Measurements from ENCODE around the gene LAMC2.

LAMC2 gene

GRCh38 chr1:183212870-183213269 is 26.8 kb downstream of the LAMC2 start:
- DNase-seq (ENCODE audit: low read depth, low spot score) = no peak

GRCh38 chr1:183214021-183214970 is 28.2 kb downstream of the LAMC2 start:
- DNase-seq (ENCODE audit: low read depth, low spot score) = no peak

GRCh38 chr1:183215076-183215720 is 29.1 kb downstream of the LAMC2 start:
- DNase-seq (ENCODE audit: low read depth, low spot score) = no peak

DNA sequence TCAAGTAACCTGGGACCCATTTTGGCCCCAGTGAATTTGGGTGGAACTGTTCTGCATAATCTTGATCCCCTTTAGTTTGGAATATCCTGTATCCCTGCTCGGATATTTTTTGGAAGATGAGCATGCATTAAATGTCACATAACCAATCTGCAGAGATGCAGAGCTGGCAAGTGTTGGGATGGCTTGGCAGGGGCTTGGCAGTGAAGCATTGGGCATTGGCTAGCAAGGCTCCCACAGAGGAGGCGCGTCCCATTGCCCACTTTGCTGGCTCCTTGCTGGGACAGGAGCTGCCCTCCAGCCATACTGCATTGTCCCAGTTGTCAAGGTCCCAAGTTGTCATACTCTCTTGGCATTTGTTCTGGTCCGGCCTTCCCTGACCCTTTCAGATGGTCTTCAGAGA is 29.9 kb downstream of the LAMC2 start:
- DNase-seq (ENCODE audit: low read depth, low spot score) = no peak

DNA sequence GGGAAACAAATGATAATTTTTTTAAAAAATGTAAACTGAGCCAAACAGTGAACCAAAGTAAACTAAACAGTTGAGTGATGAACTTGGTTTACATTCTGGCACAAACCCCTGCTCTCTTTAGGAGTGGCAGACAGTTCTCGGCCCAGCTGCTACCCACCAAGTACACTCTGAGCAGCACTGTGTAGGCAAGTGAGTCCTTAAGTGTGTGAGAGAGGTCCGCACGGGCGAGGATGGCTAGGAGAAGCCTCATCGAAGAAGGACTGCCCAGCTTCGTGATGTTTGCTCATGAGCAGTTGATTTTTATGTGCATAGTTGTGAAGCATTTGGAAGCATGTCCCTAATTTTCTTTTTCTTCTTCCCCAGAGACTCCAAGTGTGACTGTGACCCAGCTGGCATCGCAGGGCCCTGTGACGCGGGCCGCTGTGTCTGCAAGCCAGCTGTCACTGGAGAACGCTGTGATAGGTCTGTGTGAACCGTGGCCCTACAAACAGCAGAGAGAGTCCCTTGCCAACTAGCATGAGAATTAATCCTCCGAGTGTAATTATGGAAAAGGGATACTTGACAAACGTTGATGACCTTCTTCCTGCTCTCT is 32.1 kb downstream of the LAMC2 start:
- DNase-seq (ENCODE audit: low read depth, low spot score) = no peak

DNA sequence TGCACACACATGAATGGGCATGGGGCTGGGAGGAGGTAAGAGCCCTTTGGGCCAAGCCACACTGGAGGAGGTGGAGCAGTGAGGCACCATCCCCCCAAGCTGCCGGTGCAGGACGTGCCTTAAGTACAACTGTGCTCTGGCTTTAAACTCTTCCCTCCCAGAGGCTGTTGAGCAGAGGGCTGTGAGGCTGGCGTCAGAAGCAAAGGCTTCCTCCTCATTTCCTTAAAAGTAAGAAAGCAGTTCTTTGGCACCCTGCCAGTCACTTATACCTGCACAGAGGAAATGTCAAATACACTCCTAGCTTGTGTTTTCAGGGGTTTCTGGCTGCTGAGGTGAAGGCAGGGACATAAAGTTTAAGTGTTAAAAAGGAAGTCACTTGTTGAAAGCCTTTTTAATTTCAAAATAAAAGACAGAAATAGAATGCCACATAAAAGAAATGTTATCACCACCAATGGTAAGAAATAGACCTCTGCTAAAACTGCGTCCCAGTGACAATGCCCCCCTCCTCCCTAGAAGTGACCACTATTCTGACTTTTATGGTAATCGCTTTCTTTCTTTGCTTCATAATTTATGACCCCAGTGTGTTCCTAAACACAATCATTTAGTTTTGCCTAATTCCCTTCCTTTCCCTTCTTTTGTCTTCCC is 33.0 kb downstream of the LAMC2 start:
- no peak for DNase-seq (ENCODE audit: low read depth, low spot score)

DNA sequence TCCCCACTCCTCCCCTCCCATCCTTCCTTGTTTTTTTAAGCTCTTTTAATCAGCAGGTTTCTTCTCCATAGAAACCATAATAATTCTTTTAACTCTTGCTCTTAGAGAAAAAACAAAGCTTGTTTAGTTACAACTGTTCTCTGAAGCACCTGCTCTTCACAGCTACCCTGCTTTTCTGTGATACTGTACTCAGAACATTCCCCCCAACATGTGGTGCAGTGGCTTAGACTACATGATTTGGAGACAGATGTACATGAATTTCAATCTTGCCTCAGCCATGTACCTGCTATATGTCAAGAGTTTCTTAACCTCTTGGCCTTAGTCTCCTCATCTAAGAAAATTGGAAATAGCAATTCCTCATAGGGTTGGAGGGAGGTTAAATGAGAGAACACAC is 33.5 kb downstream of the LAMC2 start:
- DNase-seq (ENCODE audit: low read depth, low spot score) = no peak

DNA sequence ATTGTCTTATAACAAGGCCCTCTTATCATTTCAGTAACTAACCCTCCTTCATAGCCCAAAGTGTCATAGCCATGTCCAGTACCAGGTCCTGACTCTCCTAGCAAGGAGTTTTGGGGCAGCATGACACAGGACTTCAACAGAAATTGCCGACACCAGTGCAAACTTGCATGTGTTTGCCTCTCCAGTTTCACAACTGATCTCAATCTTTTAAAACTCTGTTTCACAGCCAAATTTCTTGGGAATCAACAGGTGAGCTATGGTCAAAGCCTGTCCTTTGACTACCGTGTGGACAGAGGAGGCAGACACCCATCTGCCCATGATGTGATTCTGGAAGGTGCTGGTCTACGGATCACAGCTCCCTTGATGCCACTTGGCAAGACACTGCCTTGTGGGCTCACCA is 36.8 kb downstream of the LAMC2 start:
- DNase-seq (ENCODE audit: low read depth, low spot score) = no peak

- no peak for DNase-seq (ENCODE audit: low read depth, low spot score)
Measured at GRCh38 chr1:183223467-183223866, 37.4 kb downstream of the LAMC2 start.

GRCh38 chr1:183226361-183226760 is 40.3 kb downstream of the LAMC2 start:
- no peak for DNase-seq (ENCODE audit: low read depth, low spot score)

DNA sequence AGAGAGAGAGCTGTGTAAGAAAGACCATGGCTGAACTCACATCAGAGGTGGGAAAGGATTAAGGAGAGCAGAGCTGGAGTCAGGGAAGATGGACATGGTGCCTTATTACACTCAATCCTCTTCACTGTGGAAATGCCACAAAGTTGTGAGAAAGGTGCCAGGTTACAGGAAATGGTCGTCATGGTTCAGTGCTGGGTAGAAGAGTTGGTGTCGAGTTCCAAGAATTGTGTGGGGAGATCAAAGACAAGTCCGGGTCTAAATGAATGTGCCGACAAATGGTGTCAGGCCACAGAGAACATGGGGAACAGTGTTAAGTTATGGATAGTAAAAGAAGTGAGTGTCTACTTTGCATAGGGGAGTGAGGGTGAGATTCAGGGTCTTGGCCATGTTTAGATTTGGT is 40.9 kb downstream of the LAMC2 start:
- no peak for DNase-seq (ENCODE audit: low read depth, low spot score)

- DNase-seq (ENCODE audit: low read depth, low spot score) = no peak
Measured at GRCh38 chr1:183227422-183228346, 41.6 kb downstream of the LAMC2 start.

DNA sequence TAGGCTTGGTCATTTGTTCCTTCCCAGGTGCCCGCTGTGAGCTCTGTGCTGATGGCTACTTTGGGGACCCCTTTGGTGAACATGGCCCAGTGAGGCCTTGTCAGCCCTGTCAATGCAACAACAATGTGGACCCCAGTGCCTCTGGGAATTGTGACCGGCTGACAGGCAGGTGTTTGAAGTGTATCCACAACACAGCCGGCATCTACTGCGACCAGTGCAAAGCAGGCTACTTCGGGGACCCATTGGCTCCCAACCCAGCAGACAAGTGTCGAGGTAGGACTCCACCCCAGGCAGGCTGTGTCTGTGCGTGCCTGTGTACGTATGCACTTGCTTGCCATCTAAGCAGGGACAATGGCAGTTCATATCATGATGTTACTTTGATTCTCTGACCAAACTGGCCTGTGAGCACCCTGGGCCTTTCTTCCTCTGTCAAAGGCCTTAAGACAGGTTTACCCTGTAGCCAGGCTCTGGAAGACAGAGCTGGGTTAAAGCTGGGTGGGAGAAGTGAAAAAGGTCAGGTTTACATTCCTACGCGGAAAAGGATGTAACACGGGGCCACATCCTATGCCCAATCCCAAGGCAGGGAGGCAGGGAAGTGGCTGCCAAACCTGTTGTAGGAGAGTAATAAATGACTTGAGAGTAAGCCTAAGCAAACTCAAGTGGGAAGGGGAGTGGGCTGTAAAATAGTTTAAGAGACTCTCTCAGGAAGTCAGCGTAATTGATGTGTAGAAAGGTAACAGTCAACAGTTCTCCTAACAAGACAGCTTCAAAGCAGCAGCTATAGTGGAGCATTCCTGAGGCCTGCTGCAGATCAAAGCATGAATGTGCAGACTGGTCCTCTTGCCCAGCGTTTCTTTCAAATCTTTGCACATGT is 42.5 kb downstream of the LAMC2 start:
- no peak for DNase-seq (ENCODE audit: low read depth, low spot score)

- no peak for DNase-seq (ENCODE audit: low read depth, low spot score)
Measured at GRCh38 chr1:183230413-183230812, 44.3 kb downstream of the LAMC2 start.

- DNase-seq (ENCODE audit: low read depth, low spot score) = no peak
Measured at GRCh38 chr1:183231545-183231944, 45.5 kb downstream of the LAMC2 start.

DNA sequence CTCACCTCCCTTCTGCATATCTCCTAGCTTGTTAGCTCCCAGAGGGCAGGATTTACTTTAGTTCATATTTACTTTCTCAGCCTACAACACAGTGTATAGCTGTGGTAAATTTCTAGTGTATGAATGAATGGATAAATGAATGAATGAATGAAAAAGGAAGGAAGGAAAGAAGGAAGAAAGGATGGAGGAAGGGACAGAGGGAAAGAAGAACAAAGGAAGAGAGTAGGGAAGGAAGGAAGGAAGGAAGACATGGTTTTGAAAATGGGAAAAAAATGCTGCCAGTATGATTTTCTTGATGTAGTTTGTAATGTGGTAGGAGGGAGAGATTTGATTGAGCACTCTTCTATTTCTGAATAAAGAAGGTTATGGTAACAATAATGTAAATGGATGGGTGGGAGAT is 47.0 kb downstream of the LAMC2 start:
- no peak for DNase-seq (ENCODE audit: low read depth, low spot score)

DNA sequence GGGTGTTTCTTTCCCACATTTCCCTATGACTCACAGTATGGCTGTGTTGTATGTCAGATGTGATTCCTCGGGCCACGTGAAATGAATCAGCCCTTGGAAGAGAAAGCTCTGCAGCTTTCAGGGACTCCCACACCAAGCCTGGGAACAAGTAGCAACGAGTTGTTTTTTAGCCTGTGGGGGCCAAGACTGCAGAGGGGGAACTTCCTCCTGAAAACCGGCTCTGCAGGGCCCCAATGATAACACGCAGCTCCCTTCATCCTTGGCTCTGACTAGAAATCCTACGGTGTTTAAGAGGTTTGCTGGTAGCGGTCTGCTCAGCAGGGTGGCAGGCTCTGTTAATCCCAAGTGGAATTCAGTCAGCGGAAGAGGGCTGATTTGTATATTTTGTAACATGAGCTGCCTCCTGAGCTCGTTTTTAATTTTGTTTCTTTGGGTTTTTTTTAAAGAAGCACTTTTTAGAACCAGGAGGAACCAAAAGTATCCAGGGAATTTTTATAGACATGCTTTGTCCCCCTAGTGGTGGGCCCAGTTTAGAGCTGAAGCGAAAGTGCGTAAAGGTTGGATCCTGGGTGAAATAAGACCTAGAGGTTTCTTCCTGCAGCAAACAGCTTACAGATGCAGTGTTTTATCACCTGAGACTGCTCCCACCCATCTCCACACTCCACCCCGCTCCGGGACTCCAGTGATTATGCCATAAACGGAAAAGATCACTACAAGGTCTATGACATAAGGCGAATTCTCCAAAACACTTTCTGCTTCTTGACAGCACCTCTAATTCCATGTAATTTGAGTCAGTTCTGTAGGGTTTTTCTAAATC is 48.8 kb downstream of the LAMC2 start:
- DNase-seq (ENCODE audit: low read depth, low spot score) = peak; percentile 60

DNA sequence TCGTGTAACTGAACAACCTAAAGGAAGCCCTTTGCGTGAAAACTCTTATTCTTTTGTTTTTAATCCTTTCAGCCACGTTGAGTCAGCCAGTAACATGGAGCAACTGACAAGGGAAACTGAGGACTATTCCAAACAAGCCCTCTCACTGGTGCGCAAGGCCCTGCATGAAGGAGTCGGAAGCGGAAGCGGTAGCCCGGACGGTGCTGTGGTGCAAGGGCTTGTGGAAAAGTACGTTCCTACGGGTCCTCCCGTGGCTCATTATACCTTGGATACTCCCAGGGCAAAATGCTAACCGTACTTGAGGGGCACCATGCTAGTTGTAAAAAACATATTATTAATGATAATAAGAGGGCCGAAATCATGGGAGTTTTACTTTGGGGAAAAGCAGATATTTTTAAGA is 49.4 kb downstream of the LAMC2 start:
- DNase-seq (ENCODE audit: low read depth, low spot score) = no peak

- no peak for DNase-seq (ENCODE audit: low read depth, low spot score)
Measured at GRCh38 chr1:183236158-183236725, 50.2 kb downstream of the LAMC2 start.

Data from iPS DF 19.7 (cell line).